K562 (cell line): ENCODE data around the gene MYOZ1. TPM values are rescaled to one million over a fixed set of nuclear protein-coding genes. Genes with fewer than 3 reads are reported as not detected.

Experiments
- ATAC-seq: fragments of 200-7000 bp; cut with Tn5 transposase; 3 replicates; pipeline ENCODE4 v1.9.1; 2020; ENCODE audit warnings: moderate library complexity
- BruUV-seq: library from RNA; stranded (reverse); fragments of 400-500 nt; replicated peaks from 2 replicates; lab custom pipeline; 2021; lab: Mats Ljungman, UMichigan
- CTCF ChIA-PET: fragments of 300-600 bp; formaldehyde crosslinking; extraction: SDS; loops from one replicate; lab custom pipeline; 2021; ENCODE audit warnings: low intra/inter-chr PET ratio; lab: Yijun Ruan, JAX
- POLR2A ChIA-PET: fragments of 300-600, 350-650 bp; sonication (Branson Sonifier 250); formaldehyde crosslinking; extraction: SDS; loops from one replicate; lab custom pipeline; 2021; ENCODE audit warnings: antibody characterized with exemption, inconsistent platforms; lab: Yijun Ruan, JAX
- DNase-seq, 4 experiments: peaks; one replicate each; pipeline versions ENCODE4 v3.0.0 to v3.0.0-alpha.2; 2011 to 2018; ENCODE audit warnings: low spot score in 3 of 4, mixed read lengths in 3 of 4; ENCODE audit errors: extremely low read depth in 1 of 4
- FAIRE-seq: peaks from 2 replicates; lab custom pipeline; 2011; peaks lifted over from hg19 to GRCh38; lab: Jason Lieb, UNC
- H2AFZ ChIP-seq: 2 replicates; pipeline ENCODE4 v1.6.0; 2011; ENCODE audit warnings: low read depth, low read length, control low read depth, inconsistent platforms
- H3K27ac ChIP-seq: fragments of 200-600 bp; 3 replicates; pipeline ENCODE4 v1.8.0; 2011; ENCODE audit warnings: low read depth, mild to moderate bottlenecking, control low read depth, inconsistent platforms, low read length, moderate library complexity, mixed read lengths; ENCODE audit errors: extremely low read depth
- H3K27me3 ChIP-seq, 2 experiments: fragments of 300-600 bp in 1 of 2; 2 replicates in 1 of 2; 3 replicates in 1 of 2; pipeline versions ENCODE4 v1.6.0 to v1.8.0; 2011; ENCODE audit warnings: inconsistent platforms in 2 of 2, low read length in 2 of 2, mild to moderate bottlenecking in 1 of 2, mixed read lengths in 1 of 2, moderate library complexity in 1 of 2; ENCODE audit not compliant: control insufficient read depth in 2 of 2, insufficient read depth in 2 of 2
- H3K36me3 ChIP-seq: fragments of 300-600 bp; 3 replicates; pipeline ENCODE4 v1.8.0; 2011; ENCODE audit warnings: mild to moderate bottlenecking, low read length, inconsistent platforms; ENCODE audit not compliant: control insufficient read depth, insufficient read depth
- H3K4me1 ChIP-seq, 2 experiments: fragments of 200-600 bp in 1 of 2; replicated peaks in 1 of 2; 2 replicates in 1 of 2; 3 replicates in 1 of 2; pipeline versions ENCODE4 v1.5.1 to v1.8.0; 2011; ENCODE audit warnings: inconsistent platforms in 2 of 2, low read length in 2 of 2, mild to moderate bottlenecking in 1 of 2, mixed read lengths in 1 of 2, moderate library complexity in 1 of 2; ENCODE audit not compliant: control insufficient read depth in 2 of 2, insufficient read depth in 2 of 2
- H3K4me2 ChIP-seq: 2 replicates; pipeline ENCODE4 v1.6.1; 2011; ENCODE audit warnings: low read length, control low read depth, inconsistent platforms, mixed read lengths; ENCODE audit not compliant: insufficient read depth
- H3K4me3 ChIP-seq: fragments of 200-600 bp; sonication (generic), shearing (Covaris generic); 2 replicates; pipeline ENCODE4 v1.5.1; 2016; ENCODE audit warnings: control low read depth, inconsistent platforms
- H3K79me2 ChIP-seq: fragments of 200-600 bp; 3 replicates; pipeline ENCODE4 v1.8.0; 2011; ENCODE audit warnings: low read length, inconsistent platforms; ENCODE audit not compliant: control insufficient read depth, insufficient read depth
- H3K9ac ChIP-seq, 2 experiments: 2 replicates each; pipeline versions ENCODE4 v1.6.0 to v1.6.1; 2011; ENCODE audit warnings: low read depth in 2 of 2, low read length in 2 of 2, control low read depth in 1 of 2, inconsistent platforms in 1 of 2, mild to moderate bottlenecking in 1 of 2, mixed read lengths in 1 of 2; ENCODE audit not compliant: insufficient read depth in 1 of 2
- H3K9me1 ChIP-seq: one replicate; pipeline ENCODE4 v1.6.0; 2011; ENCODE audit warnings: inconsistent platforms, mild to moderate bottlenecking, low read length, moderate library complexity; ENCODE audit not compliant: control insufficient read depth, insufficient read depth
- H3K9me3 ChIP-seq: replicated peaks from 2 replicates; pipeline ENCODE4 v1.5.1; 2011; ENCODE audit warnings: low read depth, low read length, inconsistent platforms; ENCODE audit not compliant: control insufficient read depth, insufficient read depth
- H4K20me1 ChIP-seq: replicated peaks from 2 replicates; pipeline ENCODE4 v1.6.1; 2011; ENCODE audit warnings: low read length, inconsistent platforms, mixed read lengths; ENCODE audit not compliant: control insufficient read depth, insufficient read depth
- CAMTA2 ChIP-seq: fragments of 250-450 bp; sonication (Bioruptor Pico); conservative IDR thresholded peaks from 2 replicates; pipeline ENCODE4 v1.5.1; 2022
- JUNB ChIP-seq: fragments of 450-650 bp; formaldehyde crosslinking; conservative IDR thresholded peaks from 2 replicates; pipeline ENCODE4 v1.4.0; 2020; ENCODE audit warnings: mild to moderate bottlenecking
- KAT7 ChIP-seq: sonication (generic); formaldehyde crosslinking; IDR thresholded peaks from 2 replicates; pipeline ENCODE4 v1.8.0; 2022; ENCODE audit warnings: missing genetic modification reagents, mild to moderate bottlenecking, borderline replicate concordance
- MTF1 ChIP-seq: fragments of 250-450 bp; sonication (Bioruptor Pico); IDR thresholded peaks from 2 replicates; pipeline ENCODE4 v1.9.0; 2021; ENCODE audit warnings: moderate library complexity, mild to moderate bottlenecking, inconsistent platforms, borderline replicate concordance
- RAD21 ChIP-seq, 2 experiments: fragments of 250-450 bp in 1 of 2; fragments of 450-650 bp in 1 of 2; sonication (Bioruptor Pico) in 1 of 2; formaldehyde crosslinking in 1 of 2; IDR thresholded peaks in 1 of 2; conservative IDR thresholded peaks in 1 of 2; 2 replicates each; pipeline versions ENCODE4 v1.4.0 to v1.8.0; 2020 to 2022; ENCODE audit warnings: mild to moderate bottlenecking in 2 of 2, moderate library complexity in 1 of 2
- SRSF3 ChIP-seq: fragments of 200-400 bp; formaldehyde crosslinking; IDR thresholded peaks from 2 replicates; pipeline ENCODE4 v1.6.1; 2016; ENCODE audit warnings: mild to moderate bottlenecking, low read length, moderate library complexity; ENCODE audit not compliant: insufficient read depth
- ZNF239 ChIP-seq: fragments of 250-450 bp; sonication (Bioruptor Pico); IDR thresholded peaks from 2 replicates; pipeline ENCODE4 v1.4.0; 2020; ENCODE audit warnings: mild to moderate bottlenecking
- ZNF695 ChIP-seq: fragments of 450-650 bp; formaldehyde crosslinking; IDR thresholded peaks from 2 replicates; pipeline ENCODE4 v1.4.0; 2020; ENCODE audit warnings: mild to moderate bottlenecking, moderate library complexity
- ZNF699 ChIP-seq: fragments of 250-450 bp; sonication (Bioruptor Pico); IDR thresholded peaks from 2 replicates; pipeline ENCODE4 v1.8.0; 2021; ENCODE audit warnings: mild to moderate bottlenecking, moderate library complexity; ENCODE audit not compliant: insufficient replicate concordance
- WGBS: fragments of 100-300 bp; shearing (Covaris generic); methylation state at CpG from one replicate; pipeline ENCODE4 v1.1.6; 2016; ENCODE audit warnings: low coverage, mixed read lengths; ENCODE audit not compliant: insufficient coverage; ENCODE audit errors: missing lambda C conversion rate; 5-methylcytosine and 5-hydroxymethylcytosine counted together
- in situ Hi-C: fragments of 300-500 bp; cut with MboI; formaldehyde crosslinking; loops from 4 replicates; pipeline ENCODE4 v1.15.0; 2018; ENCODE audit warnings: inconsistent platforms, mixed read lengths
- intact Hi-C: fragments of 100-400 bp; cut with micrococcal nuclease; formaldehyde crosslinking; loops from 2 replicates; pipeline ENCODE4 v1.14.2; 2022
- polyA plus RNA-seq, 8 experiments: library from polyadenylated mRNA; depleted of rRNA in 4 of 8; stranded (reverse) in 5 of 8; unstranded in 3 of 8; fragments of >200 nt; fragmentation: Nextera tagmentation in 2 of 8; fragmentation: Illumina TruSeq in 1 of 8; extraction: Ambion mirVana in 2 of 8; extraction: Trizol in 1 of 8; gene quantifications; 2 replicates each; pipeline versions ENCODE4 v1.2.1 to v1.2.3, GENCODE V29; 2011 to 2014; ENCODE audit warnings: inconsistent platforms in 1 of 8, missing spikeins in 1 of 8
- total RNA-seq, 7 experiments: library from RNA; depleted of rRNA in 6 of 7; stranded (reverse); fragments of >200 nt in 6 of 7; fragmentation: Illumina TruSeq in 2 of 7; extraction: Trizol in 2 of 7; gene quantifications; 2 replicates each; pipeline versions ENCODE4 v1.2.1 to v1.2.3, GENCODE V29; 2011 to 2021; ENCODE audit warnings: low replicate concordance in 1 of 7
- TF ChIP-seq, protein P1 (sequence below): fragments of 250-450 bp; sonication (Bioruptor Pico); IDR thresholded peaks from 2 replicates; pipeline ENCODE4 v1.8.0; 2022; ENCODE audit warnings: inconsistent platforms, mild to moderate bottlenecking, moderate library complexity, borderline replicate concordance
- TF ChIP-seq, protein P2 (sequence below): fragments of 250-450 bp; sonication (Bioruptor Pico); IDR thresholded peaks from 2 replicates; pipeline ENCODE4 v1.9.0; 2021; ENCODE audit warnings: mild to moderate bottlenecking
- TF ChIP-seq, protein P3 (sequence below): fragments of 450-650 bp; IDR thresholded peaks from 2 replicates; pipeline ENCODE4 v1.6.1; 2018; ENCODE audit warnings: mild to moderate bottlenecking, low read depth; ENCODE audit not compliant: partially characterized antibody
- TF ChIP-seq, protein P4 (sequence below), 2 experiments: fragments of 250-450 bp in 1 of 2; fragments of 450-650 bp in 1 of 2; sonication (Bioruptor Pico) in 1 of 2; IDR thresholded peaks; 2 replicates each; pipeline versions ENCODE4 v1.6.1 to v1.8.0; 2016 to 2021; ENCODE audit warnings: mild to moderate bottlenecking in 2 of 2, moderate library complexity in 2 of 2, missing compliant biosample characterization in 1 of 2, missing genetic modification characterization in 1 of 2

MYOZ1 gene
- total and polyA plus RNA-seq, 9 of the 15 experiments (the other 6 are each of a cell fraction or from before 2014, with no cell fraction given) = 0.03 to 0.18 (median 0.07) TPM; not detected in 5

DNA sequence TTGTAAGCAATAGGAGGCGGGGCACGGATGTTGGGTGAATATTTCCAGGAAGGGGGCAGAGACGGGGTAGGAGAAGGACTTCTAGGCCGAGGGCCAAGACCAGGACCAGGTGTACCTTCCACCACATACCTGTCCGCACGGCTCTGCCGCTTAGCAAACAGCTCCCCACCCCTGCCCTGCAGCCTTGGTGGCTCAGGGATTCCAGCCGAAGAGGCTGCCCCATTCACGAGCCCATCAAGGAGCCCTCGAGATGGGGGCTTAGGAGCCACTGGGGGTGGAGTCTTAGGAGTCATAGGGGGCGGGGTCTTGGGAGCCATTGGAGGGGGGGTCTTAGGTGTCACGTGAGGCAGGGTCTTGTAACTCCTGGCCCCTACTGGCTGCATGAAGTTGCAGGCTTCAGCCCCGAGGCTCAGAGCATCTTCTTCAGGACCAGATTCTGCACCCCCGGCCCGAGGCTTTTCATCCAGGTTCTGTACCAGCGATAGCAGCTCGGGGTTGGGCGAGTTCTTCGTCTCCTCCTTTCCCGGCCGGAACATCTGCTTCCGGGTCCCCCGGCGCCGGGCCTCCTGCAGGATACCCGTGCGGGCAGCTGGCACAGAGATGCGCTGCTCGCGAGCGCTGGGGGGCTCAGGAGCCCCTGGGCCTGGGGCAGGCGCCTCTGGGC is 6.1 kb upstream of the MYOZ1 start:
- Histone ChIP-seq H3K4me2 (no peak overlapping the region), H4K20me1 (no peaks in the 10 kb centered on the region; the same call in 1 of the 2 replicates), H3K4me1 (peaks cover 35 to 36% of the 10 kb centered on the region in 2 experiments), H3K9ac (no peak overlapping the region; a peak in 1 of 4 replicates), H3K36me3 (no peaks in the 10 kb centered on the region), H3K9me1 (no peaks in the 10 kb centered on the region), H2AFZ (no peak overlapping the region), H3K27me3 (no peaks in the 10 kb centered on the region), H3K4me3 (no peak overlapping the region), H3K27ac (no peak overlapping the region), H3K79me2 (no peaks in the 10 kb centered on the region), H3K9me3 (no peaks in the 10 kb centered on the region)
- ChIA-PET CTCF (no interaction called here), POLR2A (no interaction called here)
- ATAC-seq = no peak
- in situ Hi-C loops (no loop called here), intact Hi-C loops (loop anchor here (10.0 kb wide), 1 partner anchor 243 kb away; no protein-coding TSS in a partner anchor)
- no peak for FAIRE-seq
- TF ChIP-seq ZNF239 = no peak
- no peak for TF ChIP-seq ZNF695 (CRISPR knock-in tag)
- TF ChIP-seq RAD21 (CRISPR knock-in tag; conservative IDR thresholded peaks at IDR 0.05 in 1 of 2, IDR thresholded peaks at IDR 0.05 in 1 of 2) = no peak
- no peak for TF ChIP-seq MTF1 (CRISPR knock-in tag)
- no peak for TF ChIP-seq ZNF699
- TF ChIP-seq, protein P1, sequence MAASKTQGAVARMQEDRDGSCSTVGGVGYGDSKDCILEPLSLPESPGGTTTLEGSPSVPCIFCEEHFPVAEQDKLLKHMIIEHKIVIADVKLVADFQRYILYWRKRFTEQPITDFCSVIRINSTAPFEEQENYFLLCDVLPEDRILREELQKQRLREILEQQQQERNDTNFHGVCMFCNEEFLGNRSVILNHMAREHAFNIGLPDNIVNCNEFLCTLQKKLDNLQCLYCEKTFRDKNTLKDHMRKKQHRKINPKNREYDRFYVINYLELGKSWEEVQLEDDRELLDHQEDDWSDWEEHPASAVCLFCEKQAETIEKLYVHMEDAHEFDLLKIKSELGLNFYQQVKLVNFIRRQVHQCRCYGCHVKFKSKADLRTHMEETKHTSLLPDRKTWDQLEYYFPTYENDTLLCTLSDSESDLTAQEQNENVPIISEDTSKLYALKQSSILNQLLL (CRISPR knock-in tag) = no peak
- TF ChIP-seq, protein P2, sequence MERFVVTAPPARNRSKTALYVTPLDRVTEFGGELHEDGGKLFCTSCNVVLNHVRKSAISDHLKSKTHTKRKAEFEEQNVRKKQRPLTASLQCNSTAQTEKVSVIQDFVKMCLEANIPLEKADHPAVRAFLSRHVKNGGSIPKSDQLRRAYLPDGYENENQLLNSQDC (CRISPR knock-in tag) = no peak
- TF ChIP-seq, protein P3, sequence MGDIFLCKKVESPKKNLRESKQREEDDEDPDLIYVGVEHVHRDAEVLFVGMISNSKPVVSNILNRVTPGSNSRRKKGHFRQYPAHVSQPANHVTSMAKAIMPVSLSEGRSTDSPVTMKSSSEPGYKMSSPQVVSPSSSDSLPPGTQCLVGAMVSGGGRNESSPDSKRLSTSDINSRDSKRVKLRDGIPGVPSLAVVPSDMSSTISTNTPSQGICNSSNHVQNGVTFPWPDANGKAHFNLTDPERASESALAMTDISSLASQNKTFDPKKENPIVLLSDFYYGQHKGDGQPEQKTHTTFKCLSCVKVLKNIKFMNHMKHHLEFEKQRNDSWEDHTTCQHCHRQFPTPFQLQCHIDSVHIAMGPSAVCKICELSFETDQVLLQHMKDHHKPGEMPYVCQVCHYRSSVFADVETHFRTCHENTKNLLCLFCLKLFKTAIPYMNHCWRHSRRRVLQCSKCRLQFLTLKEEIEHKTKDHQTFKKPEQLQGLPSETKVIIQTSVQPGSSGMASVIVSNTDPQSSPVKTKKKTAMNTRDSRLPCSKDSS = no peak
- TF ChIP-seq, protein P4, sequence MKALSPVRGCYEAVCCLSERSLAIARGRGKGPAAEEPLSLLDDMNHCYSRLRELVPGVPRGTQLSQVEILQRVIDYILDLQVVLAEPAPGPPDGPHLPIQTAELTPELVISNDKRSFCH (CRISPR knock-in tag; IDR thresholded peaks at IDR 0.05) = no peak
- TF ChIP-seq, protein P4 (tag; IDR thresholded peaks at IDR 0.05) = no peak
- no peak for TF ChIP-seq KAT7 (CRISPR knock-in tag)
- no peak for TF ChIP-seq CAMTA2
- TF ChIP-seq JUNB (CRISPR knock-in tag) = no peak
- no peak for TF ChIP-seq SRSF3
- BruUV-seq = no TSS peak
- WGBS = 73% methylated on average over 31 of the region's 32 CpGs
- no peak for DNase-seq
